ENCODE results near the gene SCRT2. TPM values are rescaled to one million over a fixed set of nuclear protein-coding genes. Genes with fewer than 3 reads are reported as not detected.

Gene SCRT2
- total and polyA plus RNA-seq, 9 of the 15 experiments (the other 6 are each of a cell fraction or from before 2014, with no cell fraction given): 0.04 to 0.75 (median 0.13) TPM; not detected in 2

GRCh38 chr20:653110-653589 is 22.5 kb downstream of the SCRT2 start, which contains the start of gene SRXN1 (continued):
- peak; percentile 98 for TF ChIP-seq VEZF1 (CRISPR knock-in tag; IDR thresholded peaks at IDR 0.05)
- TF ChIP-seq TCF7L2 (IDR thresholded peaks at IDR 0.05; ENCODE audit: low read depth, low read length): peak; percentile 67
- TF ChIP-seq CTCF (IDR thresholded peaks at IDR 0.05 in 2 of 3, conservative IDR thresholded peaks at IDR 0.05 in 1 of 3; ENCODE audit: insufficient read depth in 2 of 3, low read depth in 1 of 3, low read length in 3 of 3): peak; percentile 52 to 99 (median 96)
- TF ChIP-seq CREM (IDR thresholded peaks at IDR 0.05; ENCODE audit: low read depth): peak; percentile 51; the same call in 1 of the 2 replicates
- peak; percentile 76 for TF ChIP-seq PCBP1 (IDR thresholded peaks at IDR 0.05; ENCODE audit: low read depth, low read length, poor library complexity, severe bottlenecking)
- TF ChIP-seq ARID4B (CRISPR knock-in tag; IDR thresholded peaks at IDR 0.05): peak; percentile 60; the same call in 1 of the 2 replicates
- TF ChIP-seq MXD1 (CRISPR knock-in tag; IDR thresholded peaks at IDR 0.05; ENCODE audit: borderline replicate concordance, poor library complexity, severe bottlenecking): no peak
- TF ChIP-seq XRCC5 (IDR thresholded peaks at IDR 0.05; ENCODE audit: low read depth, low read length): no peak
- 0 out of 2 replicates have a peak, but pooled peaks have one; percentile 51 for TF ChIP-seq ZBTB9 (CRISPR knock-in tag; IDR thresholded peaks at IDR 0.05)
- TF ChIP-seq HCFC1 (IDR thresholded peaks at IDR 0.05; ENCODE audit: low read depth, low read length): peak; percentile 58; the same call in 1 of the 2 replicates
- TF ChIP-seq GTF2F1 (IDR thresholded peaks at IDR 0.05; ENCODE audit: low read depth, low read length): no peak
- TF ChIP-seq TEAD1 (CRISPR knock-in tag; IDR thresholded peaks at IDR 0.05): peak in 1 of 2 experiments; percentile 80; a peak in 2 of 4 replicates
- TF ChIP-seq E2F6 (IDR thresholded peaks at IDR 0.05; ENCODE audit: borderline replicate concordance in 1 of 2, extremely low read depth in 1 of 2, insufficient read depth in 1 of 2, insufficient read length in 1 of 2, low read depth in 1 of 2, low read length in 1 of 2, poor library complexity in 1 of 2, severe bottlenecking in 1 of 2): peak in 1 of 2 experiments; percentile 19
- peak; percentile 94 for TF ChIP-seq FOSL1 (tag; conservative IDR thresholded peaks at IDR 0.05)

Data from K562 (cell line).